GM12873 (cell line): ENCODE data around the gene SIGLEC14.
"Not testable (repeated sequence)": the region's sequence is repeated elsewhere in the genome, so short reads cannot be mapped to it uniquely, and the experiment has no call there.

ENCODE experiments used
- CTCF ChIP-seq: IDR thresholded peaks from 2 replicates; pipeline ENCODE4 v1.5.1; 2012; ENCODE audit warnings: low read depth, mild to moderate bottlenecking, moderate library complexity, low read length, control low read depth; ENCODE audit not compliant: insufficient read depth; ENCODE audit errors: missing control alignments

SIGLEC14 gene, protein sequence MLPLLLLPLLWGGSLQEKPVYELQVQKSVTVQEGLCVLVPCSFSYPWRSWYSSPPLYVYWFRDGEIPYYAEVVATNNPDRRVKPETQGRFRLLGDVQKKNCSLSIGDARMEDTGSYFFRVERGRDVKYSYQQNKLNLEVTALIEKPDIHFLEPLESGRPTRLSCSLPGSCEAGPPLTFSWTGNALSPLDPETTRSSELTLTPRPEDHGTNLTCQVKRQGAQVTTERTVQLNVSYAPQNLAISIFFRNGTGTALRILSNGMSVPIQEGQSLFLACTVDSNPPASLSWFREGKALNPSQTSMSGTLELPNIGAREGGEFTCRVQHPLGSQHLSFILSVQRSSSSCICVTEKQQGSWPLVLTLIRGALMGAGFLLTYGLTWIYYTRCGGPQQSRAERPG

GRCh38 chr19:51646730-51647129, at the start of gene SIGLEC14:
SIGLEC14 (minus strand) TSS chr19:51646825; CDS start chr19:51646759, 66 bp downstream.
- not testable (repeated sequence) for TF ChIP-seq CTCF

DNA sequence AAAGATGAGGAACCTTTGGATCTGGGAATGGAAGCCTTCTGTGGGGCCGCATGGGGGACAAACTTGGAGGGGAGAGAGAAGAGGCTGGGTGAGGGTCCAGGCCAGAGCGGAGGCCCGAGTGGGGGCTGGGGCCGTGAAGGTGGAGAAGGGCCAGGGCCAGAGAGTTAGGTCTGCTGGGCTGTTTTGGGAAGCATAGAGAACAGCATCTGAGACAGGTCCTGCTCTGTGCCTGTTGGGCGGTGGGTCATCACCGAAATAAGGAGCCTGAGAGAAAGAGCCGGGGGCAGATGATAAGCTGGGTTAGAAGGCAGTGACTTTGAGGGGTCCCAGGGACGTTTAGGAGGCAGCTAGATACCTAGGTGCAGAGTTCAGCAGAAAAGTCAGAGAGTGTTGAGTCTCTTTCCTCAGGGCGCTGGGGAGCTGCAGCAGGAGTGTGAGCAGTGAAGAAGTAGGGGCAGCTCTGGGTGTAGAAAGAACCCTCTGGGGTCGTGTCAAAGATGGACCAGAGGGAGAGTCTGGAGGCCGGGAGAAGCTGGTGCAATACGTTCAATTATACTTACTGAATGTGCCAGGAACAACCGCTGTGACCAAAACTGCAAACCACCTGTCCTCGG, 49.2 kb upstream of the SIGLEC14 start:
- no peak for TF ChIP-seq CTCF

DNA sequence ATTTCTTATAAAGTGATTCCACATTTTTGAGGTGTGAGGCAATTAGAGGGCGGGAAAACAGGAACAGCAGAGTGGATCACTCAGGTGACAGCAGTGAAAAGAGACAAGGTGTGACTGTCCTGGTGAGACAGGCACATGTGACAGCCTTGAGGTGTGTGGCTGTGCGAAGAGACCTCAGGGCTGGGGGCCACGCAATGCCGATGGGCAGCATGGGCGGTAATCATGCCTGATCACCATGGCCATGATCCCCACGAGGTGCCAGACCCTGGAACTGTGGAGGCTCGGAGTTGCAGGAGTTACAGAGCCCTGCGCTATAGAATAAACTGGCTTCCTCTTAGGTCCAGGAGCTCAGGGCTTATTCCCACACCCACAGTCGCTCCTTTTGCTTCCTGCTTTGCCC, 48.5 kb upstream of the SIGLEC14 start:
- TF ChIP-seq CTCF = no peak

DNA sequence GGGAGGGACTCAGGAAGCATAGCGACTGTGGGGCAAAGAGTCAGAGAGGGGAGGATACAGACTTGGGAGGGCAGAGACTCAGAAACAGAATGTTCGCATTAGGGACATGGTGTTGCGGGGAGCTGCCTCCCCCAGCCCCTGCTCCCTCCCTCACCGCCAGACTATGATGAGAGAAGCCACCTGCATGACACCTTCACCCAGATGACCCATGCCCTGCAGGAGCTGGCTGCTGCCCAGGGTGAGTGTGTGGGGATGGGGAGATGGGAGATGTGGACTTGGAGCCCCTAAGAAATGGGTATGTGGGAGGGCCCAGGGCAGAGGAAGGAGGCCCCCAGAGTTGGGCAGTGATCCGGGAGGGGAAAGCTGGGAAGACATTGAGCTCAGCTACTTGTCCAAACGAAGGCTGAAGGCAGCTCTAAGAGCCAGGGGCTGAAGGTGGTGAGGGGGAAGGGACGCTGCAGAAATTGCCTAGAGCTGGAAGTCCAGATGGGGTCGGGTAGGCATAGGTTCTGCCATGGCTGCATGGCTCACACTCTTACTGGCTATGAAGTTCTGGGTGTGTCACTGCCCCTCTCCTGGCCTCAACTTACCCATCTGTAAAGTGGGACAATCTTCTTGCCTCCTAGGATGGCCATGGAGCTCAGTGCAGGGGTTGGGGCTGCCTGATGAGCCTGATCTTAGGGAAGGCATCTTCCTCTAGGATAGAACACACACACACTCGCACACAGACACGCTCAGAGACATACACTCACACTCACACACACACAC, 47.9 kb upstream of the SIGLEC14 start:
- TF ChIP-seq CTCF = no peak

- no peak for TF ChIP-seq CTCF
Measured at GRCh38 chr19:51693819-51694218, 47.2 kb upstream of the SIGLEC14 start.

DNA sequence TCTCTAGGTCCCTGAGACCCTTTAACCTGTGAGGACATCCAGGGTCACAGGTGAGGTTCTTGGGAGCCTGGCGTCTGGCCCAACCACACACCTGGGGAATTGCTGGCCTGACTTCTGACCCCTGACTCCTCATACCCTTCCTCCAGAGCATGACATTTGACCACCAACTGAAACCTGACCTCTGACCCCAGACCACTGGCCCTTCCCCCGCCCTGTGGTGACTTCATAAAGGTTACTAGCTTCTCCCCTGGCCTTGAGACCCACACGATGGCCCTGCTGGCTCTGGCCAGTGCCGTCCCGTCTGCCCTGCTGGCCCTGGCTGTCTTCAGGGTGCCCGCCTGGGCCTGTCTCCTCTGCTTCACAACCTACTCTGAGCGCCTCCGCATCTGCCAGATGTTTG, 46.6 kb upstream of the SIGLEC14 start, which contains the start of gene SPACA6:
Gene SPACA6, plus strand, starts transcription at position 71 of the 400 bp plus-strand sequence. Its CDS starts 197 bp downstream, at position 268.
- TF ChIP-seq CTCF = no peak

GRCh38 chr19:51692468-51692867, 45.8 kb upstream of the SIGLEC14 start:
- TF ChIP-seq CTCF = no peak
